SK-N-SH treated with all-trans-retinoic acid at 6 μM for 48 hours (cell line): ENCODE measurements around the gene TMEM45B.

Experiments used
- ATAC-seq: fragments of 200-7000 bp; cut with Tn5 transposase; 3 replicates; pipeline ENCODE4 v1.9.1; 2020; ENCODE audit warnings: mild to moderate bottlenecking, moderate library complexity
- ARNTL ChIP-seq: fragments of 450-650 bp; formaldehyde crosslinking; IDR thresholded peaks from 2 replicates; pipeline ENCODE4 v1.5.0; 2020; ENCODE audit warnings: low read depth, mild to moderate bottlenecking, moderate library complexity, borderline replicate concordance
- BACH2 ChIP-seq: fragments of 250-450 bp; sonication (Bioruptor Pico); IDR thresholded peaks from 2 replicates; pipeline ENCODE4 v1.9.0; 2021; ENCODE audit warnings: mild to moderate bottlenecking, borderline replicate concordance
- CSDC2 ChIP-seq: fragments of 250-450 bp; sonication (Bioruptor Pico); IDR thresholded peaks from 2 replicates; pipeline ENCODE4 v1.5.0; 2020; ENCODE audit warnings: mild to moderate bottlenecking, moderate library complexity
- ESRRG ChIP-seq: fragments of 250-450 bp; sonication (Bioruptor Pico); IDR thresholded peaks from 2 replicates; pipeline ENCODE4 v1.6.1; 2021; ENCODE audit warnings: mild to moderate bottlenecking
- GLIS3 ChIP-seq: fragments of 250-450 bp; sonication (Bioruptor Pico); IDR thresholded peaks from 2 replicates; pipeline ENCODE4 v1.5.0; 2020; ENCODE audit warnings: mild to moderate bottlenecking, moderate library complexity
- ISL1 ChIP-seq: fragments of 250-450 bp; sonication (Bioruptor Pico); IDR thresholded peaks from 2 replicates; pipeline ENCODE4 v2.1.2; 2022; ENCODE audit warnings: mild to moderate bottlenecking, moderate library complexity
- PPARA ChIP-seq: fragments of 250-450 bp; sonication (Bioruptor Pico); IDR thresholded peaks from 2 replicates; pipeline ENCODE4 v1.5.0; 2020; ENCODE audit warnings: mild to moderate bottlenecking, borderline replicate concordance
- RARB ChIP-seq: fragments of 250-450 bp; sonication (Bioruptor Pico); IDR thresholded peaks from 2 replicates; pipeline ENCODE4 v1.8.0; 2021; ENCODE audit warnings: mild to moderate bottlenecking, moderate library complexity
- SNAI2 ChIP-seq: fragments of 250-450 bp; sonication (Bioruptor Pico); IDR thresholded peaks from 2 replicates; pipeline ENCODE4 v1.5.0; 2020; ENCODE audit warnings: mild to moderate bottlenecking, moderate library complexity
- TCF4 ChIP-seq: fragments of 250-450 bp; sonication (Bioruptor Pico); IDR thresholded peaks from 2 replicates; pipeline ENCODE4 v1.8.0; 2021; ENCODE audit warnings: mild to moderate bottlenecking, moderate library complexity, borderline replicate concordance
- ZC3H10 ChIP-seq: fragments of 250-450 bp; sonication (Bioruptor Pico); IDR thresholded peaks from 2 replicates; pipeline ENCODE4 v1.5.1; 2021; ENCODE audit warnings: mild to moderate bottlenecking, moderate library complexity
- ZFP3 ChIP-seq: fragments of 250-450 bp; sonication (Bioruptor Pico); IDR thresholded peaks from 2 replicates; pipeline ENCODE4 v1.5.0; 2020; ENCODE audit warnings: mild to moderate bottlenecking, moderate library complexity
- ZNF565 ChIP-seq: fragments of 450-650 bp; formaldehyde crosslinking; conservative IDR thresholded peaks from 2 replicates; pipeline ENCODE4 v1.5.0; 2020; ENCODE audit warnings: low read depth, mild to moderate bottlenecking, moderate library complexity
- ZNF70 ChIP-seq: fragments of 450-650 bp; formaldehyde crosslinking; IDR thresholded peaks from 2 replicates; pipeline ENCODE4 v1.5.0; 2020; ENCODE audit warnings: mild to moderate bottlenecking, moderate library complexity
- ZNF8 ChIP-seq: fragments of 450-650 bp; formaldehyde crosslinking; IDR thresholded peaks from 2 replicates; pipeline ENCODE4 v1.5.0; 2020; ENCODE audit warnings: mild to moderate bottlenecking, moderate library complexity
- TF ChIP-seq, protein P1 (sequence below): fragments of 250-450 bp; sonication (Bioruptor Pico); IDR thresholded peaks from 2 replicates; pipeline ENCODE4 v1.5.0; 2020; ENCODE audit warnings: mild to moderate bottlenecking, moderate library complexity
- TF ChIP-seq, protein P2 (sequence below): fragments of 250-450 bp; sonication (Bioruptor Pico); IDR thresholded peaks from 2 replicates; pipeline ENCODE4 v1.8.0; 2021; ENCODE audit warnings: low read depth, mild to moderate bottlenecking, moderate library complexity, borderline replicate concordance
- TF ChIP-seq, protein P3 (sequence below): fragments of 250-450 bp; sonication (Bioruptor Pico); IDR thresholded peaks from 2 replicates; pipeline ENCODE4 v1.8.0; 2020; ENCODE audit warnings: mild to moderate bottlenecking, moderate library complexity, borderline replicate concordance
- TF ChIP-seq, protein P4 (sequence below): fragments of 250-450 bp; sonication (Bioruptor Pico); IDR thresholded peaks from 2 replicates; pipeline ENCODE4 v1.5.1; 2020; ENCODE audit warnings: low read depth, mild to moderate bottlenecking, moderate library complexity

The TMEM45B gene

DNA sequence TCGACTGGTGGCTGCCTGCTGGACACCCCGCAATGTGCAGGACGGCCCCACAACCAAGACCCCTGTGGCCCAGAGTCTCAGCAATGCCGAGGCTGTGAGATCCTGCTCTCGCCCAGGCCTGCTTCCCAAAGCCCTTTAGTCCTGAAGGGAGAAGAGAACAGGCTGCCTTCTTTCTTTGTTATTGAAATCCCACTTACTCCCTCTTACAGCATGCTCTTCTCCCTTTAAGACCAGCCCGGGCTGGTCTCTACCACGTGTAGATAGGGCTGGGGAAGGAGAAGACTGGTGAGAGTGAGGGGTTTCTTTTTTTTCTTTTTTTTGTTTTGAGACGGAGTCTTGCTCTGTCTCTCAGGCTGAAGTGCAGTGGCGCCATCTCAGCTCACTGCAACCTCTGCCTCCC lies 21.3 kb downstream of the TMEM45B start:
- ATAC-seq, result no peak
- TF ChIP-seq PPARA, result no peak
- TF ChIP-seq, protein P1, sequence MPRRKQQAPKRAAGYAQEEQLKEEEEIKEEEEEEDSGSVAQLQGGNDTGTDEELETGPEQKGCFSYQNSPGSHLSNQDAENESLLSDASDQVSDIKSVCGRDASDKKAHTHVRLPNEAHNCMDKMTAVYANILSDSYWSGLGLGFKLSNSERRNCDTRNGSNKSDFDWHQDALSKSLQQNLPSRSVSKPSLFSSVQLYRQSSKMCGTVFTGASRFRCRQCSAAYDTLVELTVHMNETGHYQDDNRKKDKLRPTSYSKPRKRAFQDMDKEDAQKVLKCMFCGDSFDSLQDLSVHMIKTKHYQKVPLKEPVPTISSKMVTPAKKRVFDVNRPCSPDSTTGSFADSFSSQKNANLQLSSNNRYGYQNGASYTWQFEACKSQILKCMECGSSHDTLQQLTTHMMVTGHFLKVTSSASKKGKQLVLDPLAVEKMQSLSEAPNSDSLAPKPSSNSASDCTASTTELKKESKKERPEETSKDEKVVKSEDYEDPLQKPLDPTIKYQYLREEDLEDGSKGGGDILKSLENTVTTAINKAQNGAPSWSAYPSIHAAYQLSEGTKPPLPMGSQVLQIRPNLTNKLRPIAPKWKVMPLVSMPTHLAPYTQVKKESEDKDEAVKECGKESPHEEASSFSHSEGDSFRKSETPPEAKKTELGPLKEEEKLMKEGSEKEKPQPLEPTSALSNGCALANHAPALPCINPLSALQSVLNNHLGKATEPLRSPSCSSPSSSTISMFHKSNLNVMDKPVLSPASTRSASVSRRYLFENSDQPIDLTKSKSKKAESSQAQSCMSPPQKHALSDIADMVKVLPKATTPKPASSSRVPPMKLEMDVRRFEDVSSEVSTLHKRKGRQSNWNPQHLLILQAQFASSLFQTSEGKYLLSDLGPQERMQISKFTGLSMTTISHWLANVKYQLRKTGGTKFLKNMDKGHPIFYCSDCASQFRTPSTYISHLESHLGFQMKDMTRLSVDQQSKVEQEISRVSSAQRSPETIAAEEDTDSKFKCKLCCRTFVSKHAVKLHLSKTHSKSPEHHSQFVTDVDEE (CRISPR knock-in tag), result no peak
- TF ChIP-seq ZNF70, result no peak
- TF ChIP-seq, protein P2, sequence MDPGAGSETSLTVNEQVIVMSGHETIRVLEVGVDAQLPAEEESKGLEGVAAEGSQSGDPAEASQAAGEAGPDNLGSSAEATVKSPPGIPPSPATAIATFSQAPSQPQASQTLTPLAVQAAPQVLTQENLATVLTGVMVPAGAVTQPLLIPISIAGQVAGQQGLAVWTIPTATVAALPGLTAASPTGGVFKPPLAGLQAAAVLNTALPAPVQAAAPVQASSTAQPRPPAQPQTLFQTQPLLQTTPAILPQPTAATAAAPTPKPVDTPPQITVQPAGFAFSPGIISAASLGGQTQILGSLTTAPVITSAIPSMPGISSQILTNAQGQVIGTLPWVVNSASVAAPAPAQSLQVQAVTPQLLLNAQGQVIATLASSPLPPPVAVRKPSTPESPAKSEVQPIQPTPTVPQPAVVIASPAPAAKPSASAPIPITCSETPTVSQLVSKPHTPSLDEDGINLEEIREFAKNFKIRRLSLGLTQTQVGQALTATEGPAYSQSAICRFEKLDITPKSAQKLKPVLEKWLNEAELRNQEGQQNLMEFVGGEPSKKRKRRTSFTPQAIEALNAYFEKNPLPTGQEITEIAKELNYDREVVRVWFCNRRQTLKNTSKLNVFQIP (CRISPR knock-in tag), result no peak
- no peak for TF ChIP-seq ZNF565 (CRISPR knock-in tag)
- TF ChIP-seq SNAI2 (CRISPR knock-in tag), result no peak
- no peak for TF ChIP-seq TCF4
- no peak for TF ChIP-seq BACH2 (CRISPR knock-in tag)
- no peak for TF ChIP-seq CSDC2 (CRISPR knock-in tag)
- TF ChIP-seq ARNTL, result no peak
- TF ChIP-seq ZFP3 (CRISPR knock-in tag), result no peak
- no peak for TF ChIP-seq ISL1 (CRISPR knock-in tag)

DNA sequence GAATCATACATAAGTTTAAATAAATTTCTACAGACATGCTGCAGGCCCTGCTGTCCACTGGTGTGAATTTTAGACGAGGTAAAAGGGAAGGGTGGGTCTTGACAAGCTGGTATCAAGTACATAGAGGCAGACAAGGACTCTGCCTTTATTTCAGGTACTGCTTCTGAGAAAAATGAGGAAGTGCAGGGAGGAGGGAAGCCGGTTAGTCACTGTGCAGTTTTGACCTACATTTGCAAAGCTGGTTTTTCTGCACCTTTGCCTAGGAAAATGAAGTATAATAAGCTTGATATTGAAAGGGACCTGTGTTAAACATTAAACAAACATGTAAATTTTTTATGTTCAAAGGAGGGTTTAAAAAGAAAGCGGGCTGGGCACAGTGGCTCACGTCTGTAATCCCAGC lies 24.6 kb downstream of the TMEM45B start:
- TF ChIP-seq, protein P1 (CRISPR knock-in tag), result no peak
- no peak for TF ChIP-seq BACH2 (CRISPR knock-in tag)
- TF ChIP-seq ZFP3 (CRISPR knock-in tag), result no peak
- TF ChIP-seq ZC3H10 (CRISPR knock-in tag), result no peak
- ATAC-seq, result no peak

DNA sequence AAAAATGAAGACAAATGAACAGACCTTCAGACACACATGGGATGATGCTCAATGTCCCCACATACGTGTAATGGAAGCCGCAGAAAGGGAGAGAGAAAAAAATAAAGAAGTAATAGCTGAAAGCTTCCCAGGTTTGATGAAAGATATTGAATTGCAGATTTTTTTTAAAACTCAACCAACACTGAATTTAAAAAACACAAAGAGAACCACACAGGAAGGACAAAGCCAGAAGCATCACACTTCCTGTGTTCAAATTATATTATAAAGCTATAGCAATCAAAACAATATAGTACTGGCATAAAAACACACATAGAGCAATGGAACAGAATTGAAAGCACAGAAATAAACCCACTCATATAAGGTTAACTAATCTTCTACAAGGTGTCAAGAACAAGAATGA lies 26.5 kb downstream of the TMEM45B start:
- ATAC-seq, result no peak
- TF ChIP-seq ARNTL, result no peak
- no peak for TF ChIP-seq ISL1 (CRISPR knock-in tag)
- TF ChIP-seq, protein P3, sequence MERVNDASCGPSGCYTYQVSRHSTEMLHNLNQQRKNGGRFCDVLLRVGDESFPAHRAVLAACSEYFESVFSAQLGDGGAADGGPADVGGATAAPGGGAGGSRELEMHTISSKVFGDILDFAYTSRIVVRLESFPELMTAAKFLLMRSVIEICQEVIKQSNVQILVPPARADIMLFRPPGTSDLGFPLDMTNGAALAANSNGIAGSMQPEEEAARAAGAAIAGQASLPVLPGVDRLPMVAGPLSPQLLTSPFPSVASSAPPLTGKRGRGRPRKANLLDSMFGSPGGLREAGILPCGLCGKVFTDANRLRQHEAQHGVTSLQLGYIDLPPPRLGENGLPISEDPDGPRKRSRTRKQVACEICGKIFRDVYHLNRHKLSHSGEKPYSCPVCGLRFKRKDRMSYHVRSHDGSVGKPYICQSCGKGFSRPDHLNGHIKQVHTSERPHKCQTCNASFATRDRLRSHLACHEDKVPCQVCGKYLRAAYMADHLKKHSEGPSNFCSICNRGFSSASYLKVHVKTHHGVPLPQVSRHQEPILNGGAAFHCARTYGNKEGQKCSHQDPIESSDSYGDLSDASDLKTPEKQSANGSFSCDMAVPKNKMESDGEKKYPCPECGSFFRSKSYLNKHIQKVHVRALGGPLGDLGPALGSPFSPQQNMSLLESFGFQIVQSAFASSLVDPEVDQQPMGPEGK (CRISPR knock-in tag), result no peak
- TF ChIP-seq, protein P4, sequence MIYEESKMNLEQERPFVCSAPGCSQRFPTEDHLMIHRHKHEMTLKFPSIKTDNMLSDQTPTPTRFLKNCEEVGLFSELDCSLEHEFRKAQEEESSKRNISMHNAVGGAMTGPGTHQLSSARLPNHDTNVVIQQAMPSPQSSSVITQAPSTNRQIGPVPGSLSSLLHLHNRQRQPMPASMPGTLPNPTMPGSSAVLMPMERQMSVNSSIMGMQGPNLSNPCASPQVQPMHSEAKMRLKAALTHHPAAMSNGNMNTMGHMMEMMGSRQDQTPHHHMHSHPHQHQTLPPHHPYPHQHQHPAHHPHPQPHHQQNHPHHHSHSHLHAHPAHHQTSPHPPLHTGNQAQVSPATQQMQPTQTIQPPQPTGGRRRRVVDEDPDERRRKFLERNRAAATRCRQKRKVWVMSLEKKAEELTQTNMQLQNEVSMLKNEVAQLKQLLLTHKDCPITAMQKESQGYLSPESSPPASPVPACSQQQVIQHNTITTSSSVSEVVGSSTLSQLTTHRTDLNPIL, result no peak
- no peak for TF ChIP-seq ZNF70
- TF ChIP-seq PPARA, result no peak
- TF ChIP-seq GLIS3 (CRISPR knock-in tag), result no peak
- TF ChIP-seq, protein P2 (CRISPR knock-in tag), result no peak
- TF ChIP-seq ESRRG, result no peak
- TF ChIP-seq RARB (CRISPR knock-in tag), result no peak
- no peak for TF ChIP-seq ZNF8 (CRISPR knock-in tag)
